ENCODE measurements around the gene MAPKAPK2.

Gene MAPKAPK2

GRCh38 chr1:206685334-206685768 is 646 bp downstream of the MAPKAPK2 start:
- peak; percentile 34 to 37 for ATAC-seq

- peak; percentile 47 to 49 for ATAC-seq
Measured at GRCh38 chr1:206685769-206686477, 1.2 kb downstream of the MAPKAPK2 start.

- peak; percentile 9 to 10 for ATAC-seq
Measured at GRCh38 chr1:206686478-206687249, 2.0 kb downstream of the MAPKAPK2 start.

- no peak for ATAC-seq
Measured at GRCh38 chr1:206687251-206687914, 2.7 kb downstream of the MAPKAPK2 start.

GRCh38 chr1:206687915-206688442 is 3.3 kb downstream of the MAPKAPK2 start:
- ATAC-seq, result peak in 1 of 2 donors; percentile 3

GRCh38 chr1:206690516-206690915 is 5.8 kb downstream of the MAPKAPK2 start:
- ATAC-seq, result no peak

- ATAC-seq, result no peak
Measured at GRCh38 chr1:206691604-206692003, 6.9 kb downstream of the MAPKAPK2 start.

GRCh38 chr1:206693029-206693428 is 8.3 kb downstream of the MAPKAPK2 start:
- no peak for ATAC-seq

- no peak for ATAC-seq
Measured at GRCh38 chr1:206693592-206693991, 8.9 kb downstream of the MAPKAPK2 start.

- no peak for ATAC-seq
Measured at GRCh38 chr1:206694171-206695124, 9.7 kb downstream of the MAPKAPK2 start.

- ATAC-seq, result no peak
Measured at GRCh38 chr1:206695733-206696132, 11.0 kb downstream of the MAPKAPK2 start.

GRCh38 chr1:206696812-206697585 is 12.3 kb downstream of the MAPKAPK2 start:
- ATAC-seq, result no peak

- ATAC-seq, result no peak
Measured at GRCh38 chr1:206698011-206698410, 13.3 kb downstream of the MAPKAPK2 start.

- no peak for ATAC-seq
Measured at GRCh38 chr1:206699000-206699586, 14.4 kb downstream of the MAPKAPK2 start.

- no peak for ATAC-seq
Measured at GRCh38 chr1:206699626-206700025, 14.9 kb downstream of the MAPKAPK2 start.

GRCh38 chr1:206700445-206701036 is 15.8 kb downstream of the MAPKAPK2 start:
- ATAC-seq, result no peak

GRCh38 chr1:206702260-206702659 is 17.6 kb downstream of the MAPKAPK2 start:
- no peak for ATAC-seq

GRCh38 chr1:206702803-206703202 is 18.1 kb downstream of the MAPKAPK2 start:
- no peak for ATAC-seq

- ATAC-seq, result peak; percentile 79 to 86
Measured at GRCh38 chr1:206703661-206704060, 19.0 kb downstream of the MAPKAPK2 start.

GRCh38 chr1:206704226-206704625 is 19.5 kb downstream of the MAPKAPK2 start:
- peak in 1 of 2 donors; percentile 8 for ATAC-seq
